H9 (cell line): ENCODE measurements around the gene HEPHL1. TPM values are rescaled to one million over a fixed set of nuclear protein-coding genes. Genes with fewer than 3 reads are reported as not detected.
"Not testable (repeated sequence)": the region's sequence is repeated elsewhere in the genome, so short reads cannot be mapped to it uniquely, and the experiment has no call there.

Experiments
- DNase-seq: peaks from one replicate; pipeline ENCODE4 v3.0.0-alpha.2; 2017
- H2AFZ ChIP-seq: one replicate; pipeline ENCODE4 v1.6.1; 2013; ENCODE audit warnings: mild to moderate bottlenecking, low read length, control low read depth, moderate library complexity
- H2AK5ac ChIP-seq: 2 replicates; pipeline ENCODE4 v1.6.1; 2013; ENCODE audit warnings: low read length, control low read depth, mixed read lengths; ENCODE audit not compliant: insufficient read length
- H2BK120ac ChIP-seq: one replicate; pipeline ENCODE4 v1.6.1; 2013; ENCODE audit warnings: low read depth, mild to moderate bottlenecking, low read length, control low read depth, inconsistent platforms; ENCODE audit not compliant: poor library complexity, severe bottlenecking
- H2BK12ac ChIP-seq: 2 replicates; pipeline ENCODE4 v1.6.1; 2013; ENCODE audit warnings: low read length, control low read depth, mixed read lengths, low read depth; ENCODE audit not compliant: insufficient read length
- H2BK15ac ChIP-seq: 2 replicates; pipeline ENCODE4 v1.6.1; 2013; ENCODE audit warnings: low read depth, low read length, control low read depth
- H2BK20ac ChIP-seq: one replicate; pipeline ENCODE4 v1.6.1; 2013; ENCODE audit warnings: low read depth, mild to moderate bottlenecking, low read length, control low read depth, inconsistent platforms; ENCODE audit not compliant: poor library complexity, severe bottlenecking
- H2BK5ac ChIP-seq: 2 replicates; pipeline ENCODE4 v1.6.1; 2013; ENCODE audit warnings: low read length, control low read depth, mixed read lengths; ENCODE audit not compliant: insufficient read length
- H3K14ac ChIP-seq: 2 replicates; pipeline ENCODE4 v1.6.1; 2013; ENCODE audit warnings: low read length, control low read depth; ENCODE audit not compliant: insufficient read depth
- H3K18ac ChIP-seq: 2 replicates; pipeline ENCODE4 v1.6.1; 2013; ENCODE audit warnings: low read depth, mild to moderate bottlenecking, mixed read lengths, low read length, control low read depth; ENCODE audit not compliant: insufficient read length
- H3K23ac ChIP-seq: 2 replicates; pipeline ENCODE4 v1.6.1; 2013; ENCODE audit warnings: low read length, control low read depth, mixed read lengths, low read depth; ENCODE audit not compliant: insufficient read length
- H3K23me2 ChIP-seq: 2 replicates; pipeline ENCODE4 v1.6.1; 2013; ENCODE audit warnings: low read depth, mild to moderate bottlenecking, mixed read lengths, low read length, control low read depth; ENCODE audit not compliant: insufficient read length, poor library complexity, severe bottlenecking
- H3K27ac ChIP-seq: 2 replicates; pipeline ENCODE4 v1.5.1; 2013; ENCODE audit warnings: low read length, control low read depth, mixed read lengths, low read depth; ENCODE audit not compliant: insufficient read length
- H3K27me3 ChIP-seq: 2 replicates; pipeline ENCODE4 v1.6.1; 2013; ENCODE audit warnings: low read length, control low read depth, inconsistent platforms; ENCODE audit not compliant: insufficient read depth
- H3K4ac ChIP-seq: 2 replicates; pipeline ENCODE4 v1.6.1; 2013; ENCODE audit warnings: low read depth, mild to moderate bottlenecking, control low read depth, inconsistent platforms, low read length, moderate library complexity
- H3K4me1 ChIP-seq: 2 replicates; pipeline ENCODE4 v1.6.1; 2013; ENCODE audit warnings: low read length, control low read depth, inconsistent platforms; ENCODE audit not compliant: insufficient read depth
- H3K4me2 ChIP-seq: 2 replicates; pipeline ENCODE4 v1.6.1; 2013; ENCODE audit warnings: low read length, control low read depth, mixed read lengths; ENCODE audit not compliant: insufficient read length, insufficient read depth
- H3K56ac ChIP-seq: 2 replicates; pipeline ENCODE4 v1.6.1; 2013; ENCODE audit warnings: low read depth, mild to moderate bottlenecking, mixed read lengths, low read length, control low read depth; ENCODE audit not compliant: insufficient read length
- H3K79me1 ChIP-seq: 2 replicates; pipeline ENCODE4 v1.6.1; 2013; ENCODE audit warnings: low read depth, mild to moderate bottlenecking, moderate library complexity, low read length, control low read depth, inconsistent platforms; ENCODE audit not compliant: insufficient read depth, poor library complexity, severe bottlenecking
- H3K79me2 ChIP-seq: 2 replicates; pipeline ENCODE4 v1.6.1; 2013; ENCODE audit warnings: low read length, control low read depth, inconsistent platforms; ENCODE audit not compliant: insufficient read depth
- H3K9ac ChIP-seq: 2 replicates; pipeline ENCODE4 v1.6.1; 2013; ENCODE audit warnings: low read length, control low read depth, mixed read lengths; ENCODE audit not compliant: insufficient read length; ENCODE audit errors: extremely low read depth
- H3K9me3 ChIP-seq: one replicate; pipeline ENCODE4 v1.6.1; 2013; ENCODE audit warnings: low read depth, low read length, inconsistent platforms; ENCODE audit not compliant: control insufficient read depth
- H3T11ph ChIP-seq: one replicate; pipeline ENCODE4 v1.6.1; 2013; ENCODE audit warnings: mild to moderate bottlenecking, low read length, control low read depth, inconsistent platforms
- H4K20me1 ChIP-seq: one replicate; pipeline ENCODE4 v1.6.1; 2013; ENCODE audit not compliant: control insufficient read depth, insufficient read length, insufficient read depth
- H4K5ac ChIP-seq: 2 replicates; pipeline ENCODE4 v1.6.1; 2013; ENCODE audit warnings: low read depth, mild to moderate bottlenecking, mixed read lengths, low read length, control low read depth; ENCODE audit not compliant: insufficient read length
- H4K8ac ChIP-seq: replicated peaks from 2 replicates; pipeline ENCODE4 v1.6.1; 2013; ENCODE audit warnings: low read length, control low read depth, mixed read lengths, low read depth; ENCODE audit not compliant: insufficient read length
- H4K91ac ChIP-seq: 2 replicates; pipeline ENCODE4 v1.6.1; 2013; ENCODE audit warnings: low read depth, mild to moderate bottlenecking, moderate library complexity, mixed read lengths, low read length, control low read depth; ENCODE audit not compliant: insufficient read length
- H3K27ac Mint-ChIP-seq, 3 experiments: 2 replicates in 2 of 3; 3 replicates in 1 of 3; pipeline ENCODE4 v1.8.0; 2020 to 2021; ENCODE audit warnings: mixed read lengths in 3 of 3, mild to moderate bottlenecking in 1 of 3, moderate library complexity in 1 of 3
- H3K27me3 Mint-ChIP-seq: 2 replicates; pipeline ENCODE4 v1.8.0; 2021; ENCODE audit warnings: low read depth, mild to moderate bottlenecking, moderate library complexity, mixed read lengths
- H3K36me3 Mint-ChIP-seq, 3 experiments: 2 replicates in 2 of 3; 3 replicates in 1 of 3; pipeline ENCODE4 v1.8.0; 2020 to 2021; ENCODE audit warnings: low read depth in 3 of 3, mixed read lengths in 3 of 3; ENCODE audit not compliant: insufficient read depth in 1 of 3
- H3K4me1 Mint-ChIP-seq, 2 experiments: 2 replicates each; pipeline ENCODE4 v1.8.0; 2020; ENCODE audit warnings: mixed read lengths in 2 of 2
- H3K4me3 Mint-ChIP-seq, 2 experiments: 2 replicates in 1 of 2; 3 replicates in 1 of 2; pipeline ENCODE4 v1.8.0; 2020 to 2021; ENCODE audit warnings: mild to moderate bottlenecking in 2 of 2, mixed read lengths in 2 of 2, moderate library complexity in 1 of 2
- H3K9me3 Mint-ChIP-seq, 2 experiments: 2 replicates in 1 of 2; 3 replicates in 1 of 2; pipeline ENCODE4 v1.8.0; 2020; ENCODE audit warnings: mild to moderate bottlenecking in 2 of 2, mixed read lengths in 2 of 2, moderate library complexity in 1 of 2
- CTCF ChIP-seq: fragments of 200-600 bp; sonication (generic); conservative IDR thresholded peaks from 3 replicates; pipeline ENCODE4 v1.8.0; 2021; ENCODE audit warnings: antibody characterized with exemption, mild to moderate bottlenecking
- WGBS: extraction: QIAGEN DNeasy Blood & Tissue Kit; methylation state at CpG from one replicate; pipeline ENCODE4 v1.1.7; 2013; ENCODE audit warnings: missing lambda C conversion rate, low lambda C conversion rate, mixed read lengths; ENCODE audit not compliant: insufficient read length; ENCODE audit errors: extremely low coverage; 5-methylcytosine and 5-hydroxymethylcytosine counted together
- total RNA-seq: library from RNA; stranded (reverse); gene quantifications from 2 replicates; pipeline ENCODE4 v1.2.1, GENCODE V29; 2021

The HEPHL1 gene
- total RNA-seq, 1 experiment from 2014 or later = not detected

- Histone ChIP-seq H4K20me1 (no peaks in the 10 kb centered on the region), H2BK12ac (no peak overlapping the region), H3K4me2 (no peak overlapping the region), H2BK20ac (no peak overlapping the region), H4K5ac (no peak overlapping the region), H2AK5ac (no peak overlapping the region), H3K79me2 (no peaks in the 10 kb centered on the region), H3K27me3 (no peaks in the 10 kb centered on the region), H3T11ph (no peak overlapping the region), H3K79me1 (no peaks in the 10 kb centered on the region), H4K91ac (no peak overlapping the region), H3K9ac (no peak overlapping the region), H2BK5ac (no peak overlapping the region), H3K23me2 (no peaks in the 10 kb centered on the region), H3K56ac (no peak overlapping the region), H3K4ac (no peak overlapping the region), H3K23ac (no peak overlapping the region), H3K27ac (no peak overlapping the region), H3K4me1 (no peaks in the 10 kb centered on the region; the same call in 1 of the 2 replicates), H3K18ac (no peak overlapping the region), H4K8ac (no peak overlapping the region), H2BK120ac (no peak overlapping the region), H2BK15ac (no peak overlapping the region), H2AFZ (no peak overlapping the region), H3K14ac (no peak overlapping the region), H3K9me3 (no peaks in the 10 kb centered on the region)
- H3K36me3 Mint-ChIP-seq = peaks cover 5 to 9% (median 5%) of the 10 kb centered on the region in 3 experiments; a peak in 6 of 7 replicates
- H3K27ac Mint-ChIP-seq = no peak overlapping the region
- H3K4me1 Mint-ChIP-seq = peaks cover 22 to 23% of the 10 kb centered on the region in 2 experiments
- peaks cover 3% of the 10 kb centered on the region for H3K27me3 Mint-ChIP-seq
- peaks cover 23% of the 10 kb centered on the region in 2 experiments for H3K9me3 Mint-ChIP-seq
- no peak for TF ChIP-seq CTCF
- DNase-seq = no peak
- H3K4me3 Mint-ChIP-seq = no peak overlapping the region
Observed at GRCh38 chr11:93974759-93975158, 46.4 kb upstream of the HEPHL1 start.

- H4K20me1 ChIP-seq, H2AFZ ChIP-seq, H3K27me3 ChIP-seq, H4K8ac ChIP-seq, H4K5ac ChIP-seq, H3K27ac ChIP-seq, H3K23ac ChIP-seq, DNase-seq, H2BK20ac ChIP-seq, H3K4me2 ChIP-seq, H3K79me1 ChIP-seq, H3K14ac ChIP-seq, H3K27ac Mint-ChIP-seq, H3K4me3 Mint-ChIP-seq, H3K4ac ChIP-seq, H2BK120ac ChIP-seq, H2BK15ac ChIP-seq, H2BK5ac ChIP-seq, H3K18ac ChIP-seq, H3K56ac ChIP-seq, H2AK5ac ChIP-seq, H3T11ph ChIP-seq, H4K91ac ChIP-seq, H3K36me3 Mint-ChIP-seq, H3K23me2 ChIP-seq, H3K27me3 Mint-ChIP-seq, H3K9me3 ChIP-seq, H3K79me2 ChIP-seq, H3K4me1 ChIP-seq, H2BK12ac ChIP-seq, H3K9ac ChIP-seq: not testable (repeated sequence)
- Mint-ChIP-seq H3K9me3 (peaks cover 23% of the 10 kb centered on the region in 2 experiments), H3K4me1 (peaks cover 20 to 22% of the 10 kb centered on the region in 2 experiments)
- WGBS = no CpG with 5 or more reads among the region's 3 CpGs
Observed at GRCh38 chr11:93976577-93977254, 44.4 kb upstream of the HEPHL1 start.
